Endothelial cell of umbilical vein (primary cell): Measurements from ENCODE around the gene SCGB1D2. TPM values are rescaled to one million over a fixed set of nuclear protein-coding genes. Genes with fewer than 3 reads are reported as not detected.
A peak's percentile ranks its signal among the peaks of the same experiment; 100 is the strongest.

ENCODE experiments used
- BruUV-seq: library from RNA; stranded (reverse); fragments of 400-500 nt; replicated peaks from 2 replicates; lab custom pipeline; 2021; lab: Mats Ljungman, UMichigan
- CTCF ChIA-PET: fragments of 300-600, 350-600 bp; sonication (Branson Sonifier 250); formaldehyde crosslinking; loops from one replicate; lab custom pipeline; 2021; ENCODE audit warnings: antibody characterized with exemption, inconsistent platforms; lab: Charles Lee
- POLR2A ChIA-PET: fragments of 300-600, 350-600 bp; sonication (Branson Sonifier 250); formaldehyde crosslinking; loops from one replicate; lab custom pipeline; 2021; ENCODE audit warnings: antibody characterized with exemption, inconsistent platforms; lab: Charles Lee
- DNase-seq: peaks from one replicate; pipeline ENCODE4 v3.0.0-alpha.2; 2011; ENCODE audit warnings: low read depth, low spot score
- FAIRE-seq: peaks from 2 replicates; lab custom pipeline; 2011; peaks lifted over from hg19 to GRCh38; lab: Jason Lieb, UNC
- H2AFZ ChIP-seq: 2 replicates; pipeline ENCODE4 v1.6.0; 2012; ENCODE audit warnings: low read depth, low read length, control low read depth, inconsistent platforms
- H3K27ac ChIP-seq: 2 replicates; pipeline ENCODE4 v1.5.1; 2011; ENCODE audit warnings: low read depth, mild to moderate bottlenecking, control low read depth, low read length, moderate library complexity; ENCODE audit not compliant: insufficient read depth
- H3K27me3 ChIP-seq, 2 experiments: 2 replicates each; pipeline versions ENCODE4 v1.6.0 to v1.6.1; 2011; ENCODE audit warnings: low read length in 2 of 2, mixed read lengths in 1 of 2; ENCODE audit not compliant: control insufficient read depth in 2 of 2, insufficient read depth in 2 of 2
- H3K36me3 ChIP-seq, 2 experiments: 2 replicates in 1 of 2; 3 replicates in 1 of 2; pipeline ENCODE4 v1.5.1; 2011; ENCODE audit warnings: low read length in 2 of 2, mild to moderate bottlenecking in 1 of 2, moderate library complexity in 1 of 2; ENCODE audit not compliant: control insufficient read depth in 2 of 2, insufficient read depth in 2 of 2; ENCODE audit errors: extremely low read depth in 1 of 2
- H3K4me1 ChIP-seq: 3 replicates; pipeline ENCODE4 v1.5.1; 2011; ENCODE audit warnings: mild to moderate bottlenecking, low read length; ENCODE audit not compliant: control insufficient read depth, insufficient read depth; ENCODE audit errors: extremely low read depth
- H3K4me2 ChIP-seq: 2 replicates; pipeline ENCODE4 v1.6.1; 2011; ENCODE audit warnings: low read length, control low read depth, mixed read lengths; ENCODE audit not compliant: insufficient read depth
- H3K4me3 ChIP-seq, 3 experiments: fragments of 200-600 bp in 1 of 3; sonication (generic), shearing (Covaris generic) in 1 of 3; replicated peaks in 1 of 3; 2 replicates each; pipeline ENCODE4 v1.5.1; 2011 to 2016; ENCODE audit warnings: control low read depth in 3 of 3, low read length in 3 of 3, mild to moderate bottlenecking in 2 of 3, inconsistent platforms in 1 of 3, low read depth in 1 of 3, moderate library complexity in 1 of 3; ENCODE audit not compliant: insufficient read depth in 1 of 3
- H3K79me2 ChIP-seq: 2 replicates; pipeline ENCODE4 v1.6.0; 2012; ENCODE audit warnings: low read length, inconsistent platforms; ENCODE audit not compliant: control insufficient read depth, insufficient read depth
- H3K9ac ChIP-seq: replicated peaks from 2 replicates; pipeline ENCODE3; 2011; ENCODE audit warnings: low read length, control low read depth; ENCODE audit not compliant: insufficient read depth; ENCODE audit errors: extremely low read depth
- H3K9me1 ChIP-seq: replicated peaks from 3 replicates; pipeline ENCODE4 v1.6.0; 2011; ENCODE audit warnings: mild to moderate bottlenecking, low read length; ENCODE audit not compliant: control insufficient read depth, insufficient read depth; ENCODE audit errors: extremely low read depth
- H3K9me3 ChIP-seq: replicated peaks from 2 replicates; pipeline ENCODE4 v1.5.1; 2012; ENCODE audit warnings: low read length, inconsistent platforms; ENCODE audit not compliant: control insufficient read depth, insufficient read depth
- H4K20me1 ChIP-seq: replicated peaks from 2 replicates; pipeline ENCODE3; 2011; ENCODE audit warnings: mild to moderate bottlenecking, low read length; ENCODE audit not compliant: control insufficient read depth, insufficient read depth; ENCODE audit errors: extremely low read depth
- FOS ChIP-seq: IDR thresholded peaks from 2 replicates; pipeline ENCODE4 v1.6.1; 2011; ENCODE audit warnings: mild to moderate bottlenecking, low read length, moderate library complexity, borderline replicate concordance; ENCODE audit not compliant: insufficient read depth
- GATA2 ChIP-seq: IDR thresholded peaks from 2 replicates; pipeline ENCODE4 v1.7.0; 2011; ENCODE audit warnings: low read depth, mild to moderate bottlenecking, moderate library complexity, mixed read lengths, low read length; ENCODE audit not compliant: insufficient read length, insufficient read depth
- JUN ChIP-seq: IDR thresholded peaks from 2 replicates; pipeline ENCODE4 v1.6.1; 2011; ENCODE audit warnings: borderline replicate concordance, low read depth; ENCODE audit not compliant: insufficient read length, insufficient read depth
- POLR2AphosphoS5 ChIP-seq: IDR thresholded peaks from 2 replicates; pipeline ENCODE4 v1.6.1; 2012; ENCODE audit warnings: low read depth, mild to moderate bottlenecking, control low read depth, low read length, moderate library complexity; ENCODE audit not compliant: insufficient read depth
- dilution Hi-C: fragments of 300-500 bp; cut with MboI; formaldehyde crosslinking; loops from one replicate; pipeline ENCODE4 v1.15.0; 2019; ENCODE audit warnings: low sequenced_read_pairs; ENCODE audit not compliant: extremely low pct_ligation_motif_present
- intact Hi-C: fragments of 100-400 bp; cut with micrococcal nuclease; formaldehyde crosslinking; loops from one replicate; pipeline ENCODE4 v1.10.0; 2022
- polyA plus RNA-seq, 4 experiments: library from polyadenylated mRNA; depleted of rRNA in 3 of 4; stranded (reverse) in 3 of 4; unstranded in 1 of 4; fragments of >200 nt; gene quantifications; 2 replicates each; pipeline versions ENCODE4 v1.2.1 to v1.2.3, GENCODE V29; 2011 to 2012; ENCODE audit warnings: missing spikeins in 1 of 4
- total RNA-seq: library from RNA; stranded (reverse); gene quantifications from 2 replicates; pipeline ENCODE4 v1.2.3, GENCODE V29; 2021

The SCGB1D2 gene
- total and polyA plus RNA-seq, 2 donors (not counting 3 experiments of a cell fraction or from before 2014, with no cell fraction given): not detected

DNA sequence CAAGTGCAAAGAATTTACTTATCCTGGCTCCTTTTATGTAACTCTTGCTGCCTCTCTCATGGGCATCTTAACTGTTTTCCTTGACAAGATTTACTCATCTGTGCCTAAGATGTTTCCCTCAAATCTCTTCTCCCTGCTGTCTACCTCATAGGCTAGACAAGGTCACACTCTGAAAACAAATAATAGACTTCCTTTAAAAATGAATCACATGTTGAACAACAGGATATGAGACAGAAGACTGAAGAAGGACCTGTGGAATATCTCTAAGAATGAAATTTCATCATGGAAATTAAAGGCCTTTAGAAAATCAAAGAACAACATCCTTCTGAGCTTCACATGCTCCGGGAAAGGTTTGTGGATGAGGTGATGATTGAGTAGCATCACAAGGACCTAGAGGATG is 22.0 kb downstream of the SCGB1D2 start:
- Histone ChIP-seq H3K9me3 (no peaks in the 10 kb centered on the region), H3K79me2 (no peaks in the 10 kb centered on the region), H2AFZ (no peak overlapping the region), H3K9me1 (no peaks in the 10 kb centered on the region), H3K4me3 (no peak overlapping the region), H3K36me3 (no peaks in the 10 kb centered on the region), H3K27ac (peak overlapping the region; percentile 32), H3K4me2 (peak overlapping the region; percentile 48), H3K27me3 (peaks cover 0 to 3% of the 10 kb centered on the region in 2 experiments), H4K20me1 (no peaks in the 10 kb centered on the region), H3K4me1 (peaks cover 28% of the 10 kb centered on the region), H3K9ac (no peak overlapping the region)
- TF ChIP-seq JUN (peak; percentile 56), POLR2AphosphoS5 (no peak), FOS (peak; percentile 81)
- dilution Hi-C loops (no loop called here), intact Hi-C loops (no loop called here)
- FAIRE-seq: peak; percentile 75
- ChIA-PET POLR2A (no interaction called here), CTCF (interaction anchor here (0.9 to 1.2 kb wide), 5 partner anchors 19 to 237 kb away, joined by 3 to 4 read pairs (median 3); no protein-coding TSS in a partner anchor)
- peak; percentile 75 for DNase-seq
- BruUV-seq: no TSS peak

DNA sequence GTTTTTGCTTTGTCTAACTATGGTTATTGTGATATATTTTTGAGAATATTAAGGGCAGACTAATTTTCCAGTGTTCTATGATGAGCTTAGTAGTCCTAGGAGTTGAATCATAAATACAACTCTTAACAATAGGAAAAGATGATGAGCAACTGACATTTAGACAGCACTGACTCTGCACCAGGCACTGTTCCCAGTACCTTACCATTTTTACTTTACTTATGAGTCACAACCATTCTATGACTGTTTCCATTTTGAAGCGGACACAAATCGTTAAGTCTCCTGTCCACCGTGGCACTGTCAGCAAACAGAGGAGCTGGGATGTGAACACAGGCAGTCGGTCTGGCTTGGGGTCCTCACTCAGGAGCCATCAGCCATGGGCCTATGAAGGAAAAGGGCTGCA is 24.5 kb downstream of the SCGB1D2 start:
- Histone ChIP-seq H2AFZ (peak overlapping the region; percentile 70), H3K79me2 (no peaks in the 10 kb centered on the region), H3K4me1 (peaks cover 28% of the 10 kb centered on the region), H4K20me1 (no peaks in the 10 kb centered on the region), H3K9me3 (no peaks in the 10 kb centered on the region), H3K27ac (no peak overlapping the region), H3K4me2 (peak overlapping the region; percentile 23), H3K9me1 (no peaks in the 10 kb centered on the region), H3K27me3 (peaks cover 4 to 7% of the 10 kb centered on the region in 2 experiments), H3K9ac (no peak overlapping the region), H3K4me3 (no peak overlapping the region), H3K36me3 (no peaks in the 10 kb centered on the region)
- TF ChIP-seq GATA2 (no peak), JUN (peak; percentile 24), FOS (peak; percentile 76)
- FAIRE-seq (peak; percentile 75), DNase-seq (peak; percentile 67)
- CTCF ChIA-PET: interaction anchor here (0.7 to 1.6 kb wide), 5 partner anchors 10 to 50 kb away, joined by 3 to 5 read pairs (median 3); no protein-coding TSS in a partner anchor
- no TSS peak for BruUV-seq
- intact Hi-C loops: no loop called here
- POLR2A ChIA-PET: interaction anchor here (0.6 kb wide), 1 partner anchor 32 kb away, joined by 6 read pairs; no protein-coding TSS in a partner anchor
- dilution Hi-C loops: no loop called here
